GM12864 (cell line): ENCODE data around the gene CECR2.
"Not testable (repeated sequence)": the region's sequence is repeated elsewhere in the genome, so short reads cannot be mapped to it uniquely, and the experiment has no call there.

ENCODE experiments used
- DNase-seq: peaks from one replicate; pipeline ENCODE4 v3.0.0-alpha.2; 2011; ENCODE audit warnings: low read depth
- H3K4me3 ChIP-seq: 2 replicates; pipeline ENCODE4 v1.5.1; 2011; ENCODE audit warnings: mild to moderate bottlenecking, low read depth, low read length, control low read depth
- TF ChIP-seq, protein P1 (sequence below): IDR thresholded peaks from 2 replicates; pipeline ENCODE4 v1.5.1; 2011; ENCODE audit warnings: low read depth, mild to moderate bottlenecking, moderate library complexity, low read length, control low read depth, inconsistent platforms; ENCODE audit errors: missing control alignments

Gene CECR2

DNA sequence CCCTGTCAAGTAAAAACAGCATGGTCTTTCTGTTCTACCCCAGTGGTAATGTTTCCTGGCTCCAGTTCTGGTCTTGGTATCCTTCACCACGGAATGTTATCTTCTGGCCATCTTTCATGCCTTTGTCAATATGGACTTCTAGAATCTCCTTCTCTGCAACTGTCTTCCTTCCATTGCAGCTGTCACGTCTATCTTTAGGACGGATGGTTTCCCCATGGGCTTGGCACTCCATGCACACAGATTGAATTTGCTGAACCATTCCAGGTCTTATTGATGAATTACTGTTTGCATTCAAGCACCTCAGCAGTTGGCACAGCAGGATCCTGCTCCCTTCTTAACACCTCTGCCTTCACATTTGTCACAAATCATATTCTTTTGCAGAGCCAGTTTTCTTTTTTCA lies 149.1 kb downstream of the CECR2 start:
- DNase-seq = no peak
- TF ChIP-seq, protein P1, sequence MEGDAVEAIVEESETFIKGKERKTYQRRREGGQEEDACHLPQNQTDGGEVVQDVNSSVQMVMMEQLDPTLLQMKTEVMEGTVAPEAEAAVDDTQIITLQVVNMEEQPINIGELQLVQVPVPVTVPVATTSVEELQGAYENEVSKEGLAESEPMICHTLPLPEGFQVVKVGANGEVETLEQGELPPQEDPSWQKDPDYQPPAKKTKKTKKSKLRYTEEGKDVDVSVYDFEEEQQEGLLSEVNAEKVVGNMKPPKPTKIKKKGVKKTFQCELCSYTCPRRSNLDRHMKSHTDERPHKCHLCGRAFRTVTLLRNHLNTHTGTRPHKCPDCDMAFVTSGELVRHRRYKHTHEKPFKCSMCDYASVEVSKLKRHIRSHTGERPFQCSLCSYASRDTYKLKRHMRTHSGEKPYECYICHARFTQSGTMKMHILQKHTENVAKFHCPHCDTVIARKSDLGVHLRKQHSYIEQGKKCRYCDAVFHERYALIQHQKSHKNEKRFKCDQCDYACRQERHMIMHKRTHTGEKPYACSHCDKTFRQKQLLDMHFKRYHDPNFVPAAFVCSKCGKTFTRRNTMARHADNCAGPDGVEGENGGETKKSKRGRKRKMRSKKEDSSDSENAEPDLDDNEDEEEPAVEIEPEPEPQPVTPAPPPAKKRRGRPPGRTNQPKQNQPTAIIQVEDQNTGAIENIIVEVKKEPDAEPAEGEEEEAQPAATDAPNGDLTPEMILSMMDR = no peak

DNA sequence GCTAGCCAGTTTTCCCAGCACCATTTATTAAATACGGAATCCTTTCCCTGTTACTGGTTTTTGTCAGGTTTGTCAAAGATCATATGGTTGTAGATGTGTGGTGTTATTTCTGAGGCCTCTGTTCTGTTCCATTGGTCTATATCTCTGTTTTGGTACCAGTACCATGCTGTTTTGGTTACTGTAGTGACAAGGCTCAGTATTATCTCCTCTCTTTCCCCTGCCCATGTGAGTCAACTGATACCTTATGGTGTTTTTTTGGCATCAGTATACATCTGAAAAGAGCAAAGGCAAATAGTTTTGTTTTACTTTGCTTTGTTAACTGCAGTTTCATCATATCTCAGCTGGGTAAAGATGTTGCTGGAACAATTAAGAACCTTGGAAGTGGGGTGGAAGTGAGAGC lies 152.7 kb downstream of the CECR2 start:
- not testable (repeated sequence) for DNase-seq, H3K4me3 ChIP-seq

More for the DNA sequence above, 149.1 kb downstream of the CECR2 start:
- H3K4me3 ChIP-seq = no peak overlapping the region

DNA sequence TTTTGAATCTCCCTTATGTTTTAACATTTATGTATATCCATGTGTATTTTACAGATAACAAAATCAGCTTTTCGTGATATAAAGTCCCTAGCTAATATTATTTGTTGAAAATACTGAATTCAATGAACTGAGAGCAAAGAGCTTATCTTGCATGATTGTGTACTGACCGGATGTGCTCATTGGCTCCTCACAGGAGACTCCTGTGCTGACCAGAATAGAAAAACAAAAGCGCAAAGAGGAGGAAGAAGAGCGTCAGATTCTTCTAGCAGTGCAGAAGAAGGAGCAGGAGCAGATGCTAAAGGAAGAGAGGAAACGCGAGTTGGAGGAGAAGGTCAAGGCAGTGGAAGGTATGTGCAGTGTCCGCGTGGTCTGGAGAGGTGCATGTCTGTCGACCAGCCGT lies 154.7 kb downstream of the CECR2 start:
- no peak for DNase-seq
- TF ChIP-seq, protein P1 = no peak
- H3K4me3 ChIP-seq = no peak overlapping the region

DNA sequence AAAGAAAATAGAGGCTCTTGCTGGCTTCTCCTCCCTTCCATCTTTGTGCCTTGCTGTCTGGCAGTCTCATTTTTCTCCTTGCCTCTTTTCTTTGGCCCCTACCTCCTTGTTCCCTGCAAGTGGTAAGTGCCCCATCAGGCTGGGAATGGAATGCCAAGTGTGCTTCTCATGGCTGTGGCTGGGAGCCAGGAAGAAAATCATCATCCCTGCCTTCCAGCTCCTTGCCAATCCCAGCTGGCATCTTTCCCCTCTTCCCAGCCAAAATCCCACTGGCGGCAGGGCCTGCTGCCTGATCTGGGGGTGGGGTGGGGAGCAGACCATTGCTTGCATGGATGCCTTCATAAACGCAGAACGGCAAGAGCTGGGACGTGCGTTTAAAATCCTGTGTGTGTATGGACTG lies 167.0 kb downstream of the CECR2 start:
- no peak for DNase-seq
- H3K4me3 ChIP-seq = no peak overlapping the region
- TF ChIP-seq, protein P1 = no peak

DNA sequence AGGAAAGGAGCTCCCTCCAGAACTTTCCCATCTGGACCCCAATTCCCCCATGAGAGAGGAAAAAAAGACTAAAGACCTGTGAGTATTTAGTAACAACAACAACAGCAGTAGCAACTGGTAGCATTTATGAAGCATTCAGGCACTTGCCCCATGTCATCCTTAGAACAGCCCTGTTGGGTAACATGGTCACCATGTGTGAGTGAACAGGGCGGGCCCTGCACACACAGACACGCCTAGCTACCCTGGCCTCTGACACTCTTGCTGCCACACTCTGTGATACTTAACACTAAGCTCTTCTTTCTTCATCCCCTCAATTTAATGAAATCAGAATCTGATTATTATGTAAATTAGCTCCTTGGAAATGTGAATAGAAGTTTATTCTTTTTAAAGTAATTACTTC lies 167.9 kb downstream of the CECR2 start:
- no peak overlapping the region for H3K4me3 ChIP-seq
- TF ChIP-seq, protein P1 = no peak
- DNase-seq = no peak

DNA sequence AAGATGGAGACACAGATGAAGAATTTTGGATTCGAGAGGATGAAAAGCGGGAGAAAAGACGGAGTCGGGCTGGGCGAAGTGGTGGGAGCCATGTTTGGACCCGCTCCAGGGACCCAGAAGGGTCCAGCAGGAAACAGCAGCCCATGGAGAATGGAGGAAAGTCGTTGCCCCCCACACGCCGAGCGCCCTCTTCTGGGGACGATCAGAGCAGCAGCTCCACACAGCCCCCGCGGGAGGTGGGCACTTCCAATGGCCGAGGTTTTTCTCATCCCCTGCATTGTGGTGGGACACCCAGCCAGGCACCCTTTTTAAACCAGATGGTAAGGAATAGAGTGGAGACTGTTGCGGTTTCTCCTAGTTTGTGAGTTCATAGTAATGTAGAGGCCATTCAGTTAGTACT lies 171.2 kb downstream of the CECR2 start:
- H3K4me3 ChIP-seq = no peak overlapping the region
- TF ChIP-seq, protein P1 = peak; percentile 23
- no peak for DNase-seq

DNA sequence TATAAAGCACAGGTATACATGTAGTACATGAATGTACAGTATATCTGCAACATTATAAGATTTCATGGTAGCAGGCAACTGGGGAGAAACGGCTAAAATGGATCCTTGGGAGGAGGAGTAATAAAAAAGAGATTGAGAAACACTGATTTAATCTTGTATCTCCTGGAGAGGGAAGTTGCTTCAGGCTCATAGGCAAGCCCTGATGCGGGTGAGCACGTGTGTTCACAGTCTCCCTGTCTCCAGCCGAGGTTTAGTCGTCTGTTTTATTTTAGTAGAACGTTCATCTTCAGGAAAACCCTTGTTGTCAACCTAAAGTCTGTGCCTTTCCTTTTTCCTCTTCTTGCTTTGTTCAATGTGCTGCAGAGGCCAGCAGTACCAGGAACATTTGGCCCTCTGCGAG lies 172.2 kb downstream of the CECR2 start:
- DNase-seq = no peak
- no peak overlapping the region for H3K4me3 ChIP-seq

More for the DNA sequence above, 172.2 kb downstream of the CECR2 start:
- TF ChIP-seq, protein P1 = no peak
